ENCODE results near the gene VAV1. TPM values are rescaled to one million over a fixed set of nuclear protein-coding genes. Genes with fewer than 3 reads are reported as not detected.

VAV1 gene
- total and polyA plus RNA-seq, 9 of the 15 experiments (the other 6 are each of a cell fraction or from before 2014, with no cell fraction given), result 0.46 to 20.1 (median 11.1) TPM

- TF ChIP-seq CHD7 (IDR thresholded peaks at IDR 0.05; ENCODE audit: low read depth, low read length) (no peak), FOS (IDR thresholded peaks at IDR 0.05; ENCODE audit: extremely low read depth, insufficient read length) (peak; percentile 45), USF2 (CRISPR knock-in tag; IDR thresholded peaks at IDR 0.05) (peak; percentile 93), HES1 (IDR thresholded peaks at IDR 0.05; ENCODE audit: low read depth) (no peak), RAD51 (IDR thresholded peaks at IDR 0.05; ENCODE audit: borderline replicate concordance, low read depth) (peak; percentile 80), SPI1 (IDR thresholded peaks at IDR 0.05; ENCODE audit: borderline replicate concordance, low read depth, low read length) (no peak), ARNT (IDR thresholded peaks at IDR 0.05) (peak in 1 of 2 experiments; percentile 61; a peak in 1 of 4 replicates), CREB1 (IDR thresholded peaks at IDR 0.05) (no peak), CREB1 (CRISPR knock-in tag; IDR thresholded peaks at IDR 0.05) (no peak), POLR2A (conservative IDR thresholded peaks at IDR 0.05) (no peak), HCFC1 (IDR thresholded peaks at IDR 0.05; ENCODE audit: low read depth, low read length) (peak; percentile 88), SAFB2 (IDR thresholded peaks at IDR 0.05; ENCODE audit: borderline replicate concordance, low read depth, low read length, severe bottlenecking) (no peak), ZNF395 (CRISPR knock-in tag; IDR thresholded peaks at IDR 0.05) (0 out of 2 replicates have a peak, but pooled peaks have one; percentile 27)
These were observed 11.3 kb upstream of the VAV1 start (continued) for GRCh38 chr19:6761053-6761676.

Measured in K562 (cell line).